HepG2 (cell line): ENCODE results near the gene STRADA. TPM values are rescaled to one million over a fixed set of nuclear protein-coding genes. Genes with fewer than 3 reads are reported as not detected.

ENCODE experiments used
- ATAC-seq: fragments of 200-7000 bp; cut with Tn5 transposase; 3 replicates; pipeline ENCODE4 v1.9.1; 2020; ENCODE audit warnings: mild to moderate bottlenecking, moderate library complexity
- BruUV-seq: library from RNA; stranded (reverse); fragments of 400-500 nt; replicated peaks from 2 replicates; lab custom pipeline; 2021; lab: Mats Ljungman, UMichigan
- CTCF ChIA-PET: fragments of 300-600 bp; formaldehyde crosslinking; extraction: SDS; loops from one replicate; lab custom pipeline; 2021; ENCODE audit warnings: low total read pairs, inconsistent platforms, low intra/inter-chr PET ratio; lab: Yijun Ruan, JAX
- POLR2A ChIA-PET: fragments of 350-600 bp; sonication (Branson Sonifier 250); formaldehyde crosslinking; loops from one replicate; lab custom pipeline; 2020; ENCODE audit warnings: antibody characterized with exemption, inconsistent platforms; lab: Yijun Ruan, JAX
- DNase-seq: peaks from one replicate; pipeline ENCODE4 v3.0.0-alpha.2; 2015; ENCODE audit warnings: low spot score
- FAIRE-seq: peaks from 3 replicates; lab custom pipeline; 2011; peaks lifted over from hg19 to GRCh38; lab: Jason Lieb, UNC
- H2AFZ ChIP-seq: one replicate; pipeline ENCODE4 v1.6.1; 2011; ENCODE audit warnings: low read length, inconsistent platforms
- H3K27ac ChIP-seq: fragments of 300-600 bp; 3 replicates; pipeline ENCODE4 v1.8.0; 2011; ENCODE audit warnings: mixed run types, mild to moderate bottlenecking, mixed read lengths, low read length, inconsistent platforms; ENCODE audit not compliant: insufficient read depth; ENCODE audit errors: extremely low read length
- H3K27me3 ChIP-seq, 2 experiments: fragments of 200-600 bp in 1 of 2; 2 replicates in 1 of 2; 3 replicates in 1 of 2; pipeline versions ENCODE4 v1.6.0 to v1.8.0; 2011; ENCODE audit warnings: low read length in 2 of 2, mild to moderate bottlenecking in 2 of 2, moderate library complexity in 2 of 2, inconsistent platforms in 1 of 2; ENCODE audit not compliant: insufficient read depth in 2 of 2, control insufficient read depth in 1 of 2
- H3K36me3 ChIP-seq, 2 experiments: fragments of 200-600 bp in 1 of 2; replicated peaks in 1 of 2; 2 replicates in 1 of 2; 3 replicates in 1 of 2; pipeline versions ENCODE4 v1.5.1 to v1.8.0; 2011; ENCODE audit warnings: low read length in 2 of 2, inconsistent platforms in 1 of 2; ENCODE audit not compliant: insufficient read depth in 2 of 2, control insufficient read depth in 1 of 2
- H3K4me1 ChIP-seq: 2 replicates; pipeline ENCODE4 v1.5.1; 2012; ENCODE audit warnings: low read length, inconsistent platforms; ENCODE audit not compliant: insufficient read depth
- H3K4me2 ChIP-seq: 2 replicates; pipeline ENCODE4 v1.6.0; 2011; ENCODE audit warnings: low read depth, low read length, inconsistent platforms
- H3K4me3 ChIP-seq, 3 experiments: fragments of 200-600 bp in 1 of 3; sonication (generic), shearing (Covaris generic) in 1 of 3; replicated peaks in 1 of 3; 2 replicates each; pipeline ENCODE4 v1.5.1; 2011 to 2016; ENCODE audit warnings: low read length in 3 of 3, inconsistent platforms in 2 of 3, low read depth in 2 of 3, mild to moderate bottlenecking in 2 of 3, control low read depth in 1 of 3, mixed read lengths in 1 of 3; ENCODE audit not compliant: insufficient read depth in 1 of 3
- H3K79me2 ChIP-seq: one replicate; pipeline ENCODE4 v1.6.1; 2011; ENCODE audit warnings: low read length, inconsistent platforms; ENCODE audit not compliant: insufficient read depth
- H3K9ac ChIP-seq: 2 replicates; pipeline ENCODE4 v1.6.0; 2011; ENCODE audit warnings: mild to moderate bottlenecking, low read depth, low read length, inconsistent platforms; ENCODE audit not compliant: insufficient read depth
- H3K9me3 ChIP-seq: 2 replicates; pipeline ENCODE4 v1.5.1; 2012; ENCODE audit warnings: mild to moderate bottlenecking, low read length
- H4K20me1 ChIP-seq: 2 replicates; pipeline ENCODE4 v1.6.0; 2011; ENCODE audit warnings: inconsistent platforms, mild to moderate bottlenecking, low read length, moderate library complexity; ENCODE audit not compliant: insufficient read depth
- ELF3 ChIP-seq: IDR thresholded peaks from 2 replicates; pipeline ENCODE4 v1.6.1; 2016; ENCODE audit warnings: missing genetic modification reagents, missing compliant biosample characterization
- HOXA9 ChIP-seq: sonication (generic); formaldehyde crosslinking; IDR thresholded peaks from 2 replicates; pipeline ENCODE4 v1.8.1; 2022; ENCODE audit warnings: missing genetic modification reagents, mild to moderate bottlenecking, moderate library complexity, borderline replicate concordance
- KAT2B ChIP-seq: fragments of 150-350 bp; IDR thresholded peaks from 2 replicates; pipeline ENCODE4 v1.6.1; 2014; ENCODE audit warnings: low read depth, low read length, borderline replicate concordance
- MAZ ChIP-seq, 2 experiments: sonication (generic) in 1 of 2; formaldehyde crosslinking in 1 of 2; IDR thresholded peaks; 2 replicates each; pipeline versions ENCODE4 v1.5.0 to v1.6.1; 2012 to 2020; ENCODE audit warnings: low read depth in 2 of 2, mild to moderate bottlenecking in 2 of 2, borderline replicate concordance in 1 of 2, improper control_type of control experiment in 1 of 2, low read length in 1 of 2, missing genetic modification reagents in 1 of 2, moderate library complexity in 1 of 2
- MEIS1 ChIP-seq: sonication (generic); formaldehyde crosslinking; IDR thresholded peaks from 2 replicates; pipeline ENCODE4 v1.9.0; 2021; ENCODE audit warnings: mild to moderate bottlenecking, missing genetic modification reagents, moderate library complexity, borderline replicate concordance
- NFKBIZ ChIP-seq: IDR thresholded peaks from 2 replicates; pipeline ENCODE4 v1.6.1; 2018; ENCODE audit warnings: missing genetic modification reagents, missing compliant biosample characterization
- NR2C2 ChIP-seq: sonication (generic); formaldehyde crosslinking; IDR thresholded peaks from 2 replicates; pipeline ENCODE4 v1.4.0; 2020; ENCODE audit warnings: missing genetic modification reagents, mild to moderate bottlenecking, moderate library complexity, borderline replicate concordance
- RAD21 ChIP-seq: fragments of 450-650 bp; formaldehyde crosslinking; IDR thresholded peaks from 2 replicates; pipeline ENCODE4 v1.5.0; 2020; ENCODE audit warnings: mild to moderate bottlenecking
- SAP130 ChIP-seq: IDR thresholded peaks from 2 replicates; pipeline ENCODE4 v1.6.1; 2016; ENCODE audit warnings: low read depth
- ZFY ChIP-seq: sonication (generic); formaldehyde crosslinking; IDR thresholded peaks from 2 replicates; pipeline ENCODE4 v1.4.0; 2020; ENCODE audit warnings: missing genetic modification reagents
- ZMAT3 ChIP-seq: sonication (generic); formaldehyde crosslinking; conservative IDR thresholded peaks from 2 replicates; pipeline ENCODE4 v1.7.0; 2021; ENCODE audit warnings: missing genetic modification reagents
- ZMYM3 ChIP-seq: sonication (generic); formaldehyde crosslinking; IDR thresholded peaks from 2 replicates; pipeline ENCODE4 v1.5.1; 2020; ENCODE audit warnings: mild to moderate bottlenecking, missing genetic modification reagents
- ZNF75D ChIP-seq: sonication (generic); formaldehyde crosslinking; IDR thresholded peaks from 2 replicates; pipeline ENCODE4 v1.8.1; 2023; ENCODE audit warnings: missing genetic modification reagents, mild to moderate bottlenecking, borderline replicate concordance
- ZSCAN12 ChIP-seq: sonication (generic); formaldehyde crosslinking; IDR thresholded peaks from 2 replicates; pipeline ENCODE4 v1.9.0; 2021; ENCODE audit warnings: mild to moderate bottlenecking, missing genetic modification reagents
- WGBS: methylation state at CpG from one replicate; pipeline ENCODE4 v1.1.6; 2017; ENCODE audit warnings: low lambda C conversion rate; 5-methylcytosine and 5-hydroxymethylcytosine counted together
- in situ Hi-C: cut with HindIII; loops from 2 replicates; pipeline ENCODE4 v1.10.0; 2017; ENCODE audit warnings: low pct_unique_long_range_greater_than_20kb; ENCODE audit not compliant: extremely low pct_ligation_motif_present
- intact Hi-C: fragments of 100-400 bp; cut with micrococcal nuclease; formaldehyde crosslinking; loops from one replicate; pipeline ENCODE4 v1.10.0; 2022; ENCODE audit not compliant: unreplicated experiment
- polyA plus RNA-seq, 8 experiments: library from polyadenylated mRNA; depleted of rRNA in 3 of 8; stranded (reverse) in 7 of 8; unstranded in 1 of 8; fragments of >200 nt; fragmentation: Illumina TruSeq in 4 of 8; extraction: Trizol in 4 of 8; gene quantifications; 2 replicates each; pipeline versions ENCODE4 v1.2.1 to v1.2.3, GENCODE V29; 2011 to 2016; ENCODE audit warnings: low read depth in 4 of 8, missing spikeins in 1 of 8, mixed read lengths in 1 of 8; ENCODE audit not compliant: insufficient read depth in 1 of 8
- total RNA-seq, 5 experiments: library from RNA; depleted of rRNA; stranded (reverse); fragments of >200 nt; fragmentation: Illumina TruSeq; extraction: Trizol; gene quantifications; 2 replicates each; pipeline ENCODE4 v1.2.3, GENCODE V29; 2016; ENCODE audit warnings: low read depth in 1 of 5
- TF ChIP-seq, protein P1 (sequence below): sonication (generic); formaldehyde crosslinking; IDR thresholded peaks from 2 replicates; pipeline ENCODE4 v1.5.0; 2020; ENCODE audit warnings: missing genetic modification reagents, mild to moderate bottlenecking, borderline replicate concordance
- TF ChIP-seq, protein P2 (sequence below): sonication (generic); formaldehyde crosslinking; IDR thresholded peaks from 2 replicates; pipeline ENCODE4 v1.4.0; 2020; ENCODE audit warnings: missing genetic modification reagents
- TF ChIP-seq, protein P3 (sequence below): IDR thresholded peaks from 2 replicates; pipeline ENCODE4 v1.6.1; 2016
- TF ChIP-seq, protein P4 (sequence below): sonication (generic); formaldehyde crosslinking; IDR thresholded peaks from 2 replicates; pipeline ENCODE4 v1.5.0; 2020; ENCODE audit warnings: mild to moderate bottlenecking, low read depth, missing genetic modification reagents, borderline replicate concordance

The STRADA gene
- total and polyA plus RNA-seq, 2 of the 13 experiments (the other 11 are each of a cell fraction or from before 2014, with no cell fraction given) = 17.6 to 17.9 TPM

DNA sequence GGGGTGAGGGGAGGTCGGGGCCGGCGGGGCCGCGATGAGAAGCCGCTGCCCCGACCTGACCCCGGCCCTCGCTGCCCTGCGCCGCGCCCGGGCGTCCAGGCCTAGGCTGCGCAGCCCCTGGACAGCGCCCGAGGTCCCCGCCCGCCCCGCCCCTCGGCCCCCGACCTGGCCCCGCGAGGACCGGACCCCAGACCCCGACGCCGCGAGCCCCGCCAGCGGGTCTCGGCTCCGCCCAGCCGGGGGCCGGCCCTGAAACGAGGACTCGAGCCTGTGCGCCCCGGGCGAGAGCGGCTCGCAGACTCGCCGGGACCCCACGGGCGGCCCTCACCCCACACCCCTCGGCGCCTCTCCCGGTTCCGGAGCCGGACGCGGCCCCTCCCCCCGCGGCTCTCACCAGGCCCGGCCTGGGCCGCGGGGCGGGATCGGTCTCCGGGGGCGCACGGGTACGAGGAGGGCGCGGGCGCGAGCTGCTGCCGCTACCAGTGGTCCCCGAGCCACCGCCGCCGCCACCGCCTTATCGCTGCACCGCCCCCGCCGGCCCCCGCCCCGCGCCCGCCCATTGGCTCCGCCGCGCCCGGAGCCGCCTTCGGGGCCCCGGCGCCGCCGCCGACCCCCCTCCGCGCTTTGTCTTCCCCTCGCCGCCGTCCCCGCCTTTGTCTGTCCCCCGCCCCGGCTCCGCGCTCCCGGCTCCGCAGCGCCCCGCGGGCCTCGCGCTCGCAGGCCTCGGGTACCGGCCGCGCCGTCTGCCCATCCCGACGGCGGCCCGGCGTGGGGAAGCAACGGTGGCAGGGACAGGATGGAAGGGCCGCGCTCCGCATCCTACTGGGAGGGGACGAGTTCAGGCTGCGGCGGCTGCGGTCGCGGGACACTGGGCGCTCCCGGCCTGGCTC, 41.7 kb downstream of the STRADA start, which contains the start of gene LIMD2:
LIMD2 (minus strand) TSS at position 488 of the 890 bp plus-strand sequence. CDS start 827 bp downstream, outside the sequence.
- no peaks in the 10 kb centered on the region for H3K79me2 ChIP-seq
- ChIA-PET POLR2A (interaction anchor here (1.0 to 1.1 kb wide), 2 partner anchors 73 to 78 kb away, joined by 4 to 5 read pairs; partner anchors contain the start of genes CCDC47 and MAP3K3), CTCF (no interaction called here)
- ATAC-seq (peak; percentile 53), DNase-seq (no peak), FAIRE-seq (no peak)
- H3K27ac ChIP-seq = peak within 1 kb of the TSS; percentile 33
- H3K27me3 ChIP-seq = no peaks in the 10 kb centered on the region
- WGBS = 2% methylated on average over 20 of the region's 133 CpGs
- H4K20me1 ChIP-seq = no peaks in the 10 kb centered on the region
- peaks cover 1 to 3% of the 10 kb centered on the region in 2 experiments; a peak in 2 of 5 replicates for H3K36me3 ChIP-seq
- H3K9ac ChIP-seq = peak within 1 kb of the TSS; percentile 64; the same call in 1 of the 2 replicates
- peaks cover 18% of the 10 kb centered on the region for H3K4me1 ChIP-seq
- intact Hi-C loops (loop anchor here (5.0 kb wide), 1 partner anchor 278 kb away; no protein-coding TSS in a partner anchor), in situ Hi-C loops (loop anchor here (10.0 kb wide), 1 partner anchor 275 kb away; no protein-coding TSS in a partner anchor)
- no peaks in the 10 kb centered on the region for H3K9me3 ChIP-seq
- BruUV-seq = no TSS peak
- peak within 1 kb of the TSS; percentile 75 for H3K4me2 ChIP-seq
- H2AFZ ChIP-seq = no peak within 1 kb of the TSS
- peak within 1 kb of the TSS; percentile 67 to 77 (median 71); a peak in 5 of 6 replicates for H3K4me3 ChIP-seq
- TF ChIP-seq SAP130 (CRISPR knock-in tag) (no peak; the same call in 1 of the 2 replicates), ZMYM3 (CRISPR knock-in tag) (no peak), HOXA9 (CRISPR knock-in tag) (0 out of 2 replicates have a peak, but pooled peaks have one; percentile 9), NR2C2 (CRISPR knock-in tag) (peak; percentile 28; the same call in 1 of the 2 replicates), ELF3 (0 out of 2 replicates have a peak, but pooled peaks have one; percentile 4), ZMAT3 (no peak), KAT2B (no peak), NFKBIZ (CRISPR knock-in tag) (no peak), RAD21 (0 out of 2 replicates have a peak, but pooled peaks have one; percentile 8), MEIS1 (CRISPR knock-in tag) (no peak), ZFY (CRISPR knock-in tag) (peak; percentile 71), MAZ (IDR thresholded peaks at IDR 0.05; ENCODE audit: borderline replicate concordance, low read depth, low read length) (no peak), MAZ (CRISPR knock-in tag; IDR thresholded peaks at IDR 0.05; ENCODE audit: low read depth) (peak; percentile 28; the same call in 1 of the 2 replicates), ZNF75D (CRISPR knock-in tag) (no peak), ZSCAN12 (CRISPR knock-in tag) (no peak)
- TF ChIP-seq, protein P1, sequence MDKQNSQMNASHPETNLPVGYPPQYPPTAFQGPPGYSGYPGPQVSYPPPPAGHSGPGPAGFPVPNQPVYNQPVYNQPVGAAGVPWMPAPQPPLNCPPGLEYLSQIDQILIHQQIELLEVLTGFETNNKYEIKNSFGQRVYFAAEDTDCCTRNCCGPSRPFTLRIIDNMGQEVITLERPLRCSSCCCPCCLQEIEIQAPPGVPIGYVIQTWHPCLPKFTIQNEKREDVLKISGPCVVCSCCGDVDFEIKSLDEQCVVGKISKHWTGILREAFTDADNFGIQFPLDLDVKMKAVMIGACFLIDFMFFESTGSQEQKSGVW (CRISPR knock-in tag) = no peak
- TF ChIP-seq, protein P2, sequence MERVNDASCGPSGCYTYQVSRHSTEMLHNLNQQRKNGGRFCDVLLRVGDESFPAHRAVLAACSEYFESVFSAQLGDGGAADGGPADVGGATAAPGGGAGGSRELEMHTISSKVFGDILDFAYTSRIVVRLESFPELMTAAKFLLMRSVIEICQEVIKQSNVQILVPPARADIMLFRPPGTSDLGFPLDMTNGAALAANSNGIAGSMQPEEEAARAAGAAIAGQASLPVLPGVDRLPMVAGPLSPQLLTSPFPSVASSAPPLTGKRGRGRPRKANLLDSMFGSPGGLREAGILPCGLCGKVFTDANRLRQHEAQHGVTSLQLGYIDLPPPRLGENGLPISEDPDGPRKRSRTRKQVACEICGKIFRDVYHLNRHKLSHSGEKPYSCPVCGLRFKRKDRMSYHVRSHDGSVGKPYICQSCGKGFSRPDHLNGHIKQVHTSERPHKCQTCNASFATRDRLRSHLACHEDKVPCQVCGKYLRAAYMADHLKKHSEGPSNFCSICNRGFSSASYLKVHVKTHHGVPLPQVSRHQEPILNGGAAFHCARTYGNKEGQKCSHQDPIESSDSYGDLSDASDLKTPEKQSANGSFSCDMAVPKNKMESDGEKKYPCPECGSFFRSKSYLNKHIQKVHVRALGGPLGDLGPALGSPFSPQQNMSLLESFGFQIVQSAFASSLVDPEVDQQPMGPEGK (CRISPR knock-in tag) = peak; percentile 46
- TF ChIP-seq, protein P3, sequence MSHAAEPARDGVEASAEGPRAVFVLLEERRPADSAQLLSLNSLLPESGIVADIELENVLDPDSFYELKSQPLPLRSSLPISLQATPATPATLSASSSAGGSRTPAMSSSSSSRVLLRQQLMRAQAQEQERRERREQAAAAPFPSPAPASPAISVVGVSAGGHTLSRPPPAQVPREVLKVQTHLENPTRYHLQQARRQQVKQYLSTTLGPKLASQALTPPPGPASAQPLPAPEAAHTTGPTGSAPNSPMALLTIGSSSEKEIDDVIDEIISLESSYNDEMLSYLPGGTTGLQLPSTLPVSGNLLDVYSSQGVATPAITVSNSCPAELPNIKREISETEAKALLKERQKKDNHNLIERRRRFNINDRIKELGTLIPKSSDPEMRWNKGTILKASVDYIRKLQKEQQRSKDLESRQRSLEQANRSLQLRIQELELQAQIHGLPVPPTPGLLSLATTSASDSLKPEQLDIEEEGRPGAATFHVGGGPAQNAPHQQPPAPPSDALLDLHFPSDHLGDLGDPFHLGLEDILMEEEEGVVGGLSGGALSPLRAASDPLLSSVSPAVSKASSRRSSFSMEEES (CRISPR knock-in tag) = no peak
- TF ChIP-seq, protein P4, sequence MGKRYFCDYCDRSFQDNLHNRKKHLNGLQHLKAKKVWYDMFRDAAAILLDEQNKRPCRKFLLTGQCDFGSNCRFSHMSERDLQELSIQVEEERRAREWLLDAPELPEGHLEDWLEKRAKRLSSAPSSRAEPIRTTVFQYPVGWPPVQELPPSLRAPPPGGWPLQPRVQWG (CRISPR knock-in tag) = no peak
